HTERT RPE-1 (cell line): ENCODE measurements around the gene AIPL1.

Experiments used
- in situ Hi-C: fragments of 300-500 bp; cut with MboI; formaldehyde crosslinking; loops from 4 replicates; pipeline ENCODE4 v1.14.3; 2020; ENCODE audit warnings: low sequenced_read_pairs

AIPL1 gene

DNA sequence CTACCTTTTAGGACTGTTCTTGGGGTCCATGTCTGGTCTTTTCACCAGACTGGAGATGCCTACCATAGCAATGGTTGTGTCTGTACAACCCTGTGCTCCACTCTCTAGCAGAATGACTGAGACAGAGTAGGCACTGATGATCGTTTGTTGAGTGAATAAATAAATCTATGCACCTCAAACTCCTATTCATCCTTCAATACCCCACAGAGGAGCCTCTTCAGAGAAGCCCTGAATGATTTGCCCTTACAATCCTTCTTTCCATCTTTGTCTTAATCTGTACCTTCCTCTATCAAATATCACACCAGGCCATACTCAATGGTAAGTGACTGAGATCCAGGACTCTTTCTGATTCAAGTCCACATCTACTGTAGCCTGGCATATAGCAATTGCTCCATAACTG, 32.6 kb upstream of the AIPL1 start:
- in situ Hi-C loops, result no loop called here

DNA sequence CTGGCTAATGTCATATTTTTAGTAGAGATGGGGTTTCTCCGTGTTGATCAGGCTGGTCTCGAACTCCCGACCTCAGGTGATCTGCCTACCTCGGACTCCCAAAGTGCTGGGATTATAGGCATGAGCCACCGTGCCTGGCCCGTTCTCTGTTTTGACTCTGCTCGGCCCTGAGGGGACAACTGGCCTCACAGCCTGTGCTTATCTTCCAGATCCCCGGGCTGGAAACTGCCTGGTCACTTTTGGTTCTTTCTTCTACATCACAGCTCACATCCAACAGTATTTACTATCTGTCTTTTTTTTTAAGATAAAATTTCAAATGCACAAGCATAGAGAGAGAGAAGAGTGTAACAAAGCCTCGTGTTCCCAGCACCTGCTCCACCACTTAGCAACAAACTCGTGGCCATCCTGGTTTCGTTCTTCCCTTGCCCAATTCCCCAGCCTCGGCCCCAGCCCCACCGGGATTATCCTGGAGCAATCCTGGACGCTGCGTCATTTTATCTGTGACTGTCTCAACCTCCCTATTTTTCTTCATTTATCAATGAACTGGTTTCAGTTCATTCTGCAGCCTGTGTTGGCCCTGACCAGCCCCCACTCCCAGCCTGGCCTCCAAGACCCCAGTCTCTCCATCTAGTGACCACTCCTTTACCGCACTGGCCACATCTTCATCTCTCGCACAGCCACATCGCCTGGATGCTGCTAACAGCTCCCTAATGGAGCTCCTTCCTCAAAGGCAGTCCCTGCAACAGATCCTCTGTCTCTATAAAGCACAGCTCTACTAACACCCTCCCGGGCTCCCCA, 30.5 kb upstream of the AIPL1 start:
- in situ Hi-C loops, result no loop called here

DNA sequence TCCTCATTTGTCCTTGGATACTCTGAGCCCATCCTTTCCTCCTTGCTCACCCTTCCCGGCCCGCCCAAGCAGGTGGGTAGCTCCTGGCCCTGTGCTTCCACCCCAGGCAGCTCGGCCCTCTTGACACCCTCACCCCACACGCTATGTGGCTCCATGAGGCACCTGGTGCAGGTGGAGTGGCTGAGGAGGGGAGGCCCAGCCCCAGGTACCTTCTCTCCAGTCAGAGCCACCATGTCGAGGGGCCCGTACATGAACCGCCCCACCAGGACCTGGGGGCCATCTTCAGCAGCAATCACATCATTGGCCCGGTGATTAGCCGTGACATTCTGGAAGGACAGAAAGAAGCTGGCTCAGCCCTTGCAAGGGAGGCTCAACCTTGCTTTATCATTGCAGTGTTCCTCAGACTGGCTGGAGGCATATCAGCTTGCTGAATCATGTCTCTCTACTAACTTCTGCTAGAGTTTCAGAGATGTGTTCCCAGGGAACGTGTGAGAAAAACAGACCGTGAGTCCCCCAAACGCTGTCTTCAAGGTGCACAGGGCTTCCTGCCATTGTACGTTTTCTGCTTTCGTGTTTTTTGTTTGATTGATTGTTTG, 29.6 kb upstream of the AIPL1 start:
- in situ Hi-C loops, result no loop called here

DNA sequence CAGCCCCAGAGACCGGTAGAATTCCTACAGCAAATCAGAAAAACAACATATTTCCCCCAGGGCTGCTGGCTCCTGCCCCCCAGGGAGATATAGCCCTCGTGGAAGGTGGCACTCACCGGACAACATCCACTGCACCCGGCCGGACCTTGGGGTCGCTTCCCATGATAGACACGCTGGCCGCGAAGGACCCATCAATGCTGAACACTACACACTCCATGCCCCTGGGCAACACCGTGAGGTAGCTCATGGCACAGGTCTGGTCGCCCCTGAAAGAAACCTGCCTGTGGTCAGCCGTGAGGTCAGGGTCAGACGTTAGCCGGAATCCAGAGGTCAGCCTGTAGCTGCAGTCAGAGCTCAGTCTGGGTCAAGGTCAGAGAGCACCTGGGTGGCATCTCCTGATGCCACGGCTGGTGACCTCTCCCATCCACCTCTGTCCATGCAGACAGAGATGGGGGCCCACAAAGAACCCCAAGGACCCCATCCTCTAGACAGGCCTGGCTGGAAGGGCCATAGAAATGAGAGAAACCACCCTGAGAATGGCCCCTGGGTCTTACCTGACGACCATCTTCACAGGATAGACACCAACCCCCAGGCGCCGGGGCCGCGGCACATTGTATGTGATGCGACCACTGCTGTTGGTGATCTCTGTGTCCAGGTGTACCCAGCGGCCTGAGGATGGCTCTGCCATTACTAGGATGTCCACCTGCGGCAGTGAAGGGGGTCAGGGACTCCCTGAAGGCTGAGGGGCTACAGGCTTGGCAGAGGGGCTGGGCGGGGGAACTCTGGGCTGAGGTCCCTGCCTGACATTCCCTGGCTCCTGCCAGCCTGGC, 28.9 kb upstream of the AIPL1 start:
- in situ Hi-C loops, result no loop called here

- in situ Hi-C loops, result no loop called here
Observed at GRCh38 chr17:6462692-6463091, 27.8 kb upstream of the AIPL1 start.

DNA sequence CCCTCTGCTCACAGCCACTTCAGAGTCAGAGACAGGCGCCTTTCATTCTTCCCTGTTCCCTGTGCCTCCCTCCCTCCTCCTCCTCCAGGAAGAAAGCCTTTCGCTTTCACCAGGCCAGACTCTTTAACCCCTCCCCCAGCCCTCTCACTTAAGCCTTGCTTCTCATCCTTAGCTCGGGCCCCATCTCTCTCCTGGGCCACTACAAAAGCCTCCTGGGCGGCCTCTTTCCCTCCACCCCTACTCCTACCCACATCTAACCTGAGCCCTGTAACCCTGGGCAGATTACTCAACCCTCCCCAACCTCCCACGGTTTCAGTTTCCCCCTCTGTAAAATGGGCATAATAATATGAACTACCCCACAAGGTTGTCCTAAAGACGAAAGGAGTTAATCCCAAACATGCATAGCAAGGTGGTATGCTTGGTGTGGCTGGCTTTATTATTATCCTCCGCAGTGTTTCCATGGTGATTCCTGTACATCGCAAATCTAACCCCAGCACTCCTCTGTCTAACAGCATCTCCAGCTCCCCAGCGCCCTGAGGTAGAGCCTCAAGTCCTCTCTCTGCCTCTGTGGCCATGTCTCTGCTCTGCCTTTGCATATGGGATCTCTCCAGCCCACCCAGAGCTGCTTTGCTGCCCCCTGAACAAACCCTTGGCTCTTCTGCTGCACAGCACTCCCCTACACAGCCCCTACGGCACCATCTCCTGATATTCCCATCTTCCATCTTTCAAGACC, 27.0 kb upstream of the AIPL1 start:
- in situ Hi-C loops, result no loop called here

GRCh38 chr17:6461246-6461645, 26.3 kb upstream of the AIPL1 start:
- in situ Hi-C loops, result no loop called here

DNA sequence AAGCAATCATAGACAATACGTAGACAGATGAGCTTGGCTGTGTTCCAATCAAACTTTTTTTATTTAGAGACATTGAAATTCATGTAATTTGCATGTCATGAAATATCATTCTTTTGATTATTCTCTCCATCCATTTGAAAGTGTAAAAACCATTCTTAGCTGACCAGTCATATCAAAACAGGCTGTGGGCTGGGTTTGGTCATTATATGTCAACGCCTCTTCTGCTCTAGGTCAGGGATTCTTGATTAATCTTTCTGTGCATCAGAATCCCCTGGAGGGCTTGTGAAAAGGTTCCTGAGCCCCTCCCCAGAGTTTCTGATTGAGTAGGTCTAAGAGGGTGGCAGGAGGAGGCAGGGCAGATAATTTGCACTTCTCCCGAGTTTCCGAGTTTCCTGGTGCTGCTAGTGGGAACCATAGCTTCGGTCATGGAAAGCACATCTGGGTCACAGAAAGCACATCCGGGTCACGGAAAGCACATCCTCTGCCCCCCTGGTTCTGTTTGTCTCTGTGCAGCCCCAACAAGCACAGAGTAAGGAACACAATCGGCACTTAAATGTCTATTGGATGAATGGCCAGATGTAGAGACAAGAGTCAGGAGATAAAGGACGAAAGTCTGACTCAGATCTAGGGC, 25.7 kb upstream of the AIPL1 start:
- in situ Hi-C loops, result no loop called here

GRCh38 chr17:6458460-6458950, 23.6 kb upstream of the AIPL1 start:
- in situ Hi-C loops, result no loop called here

GRCh38 chr17:6457688-6458459, 23.0 kb upstream of the AIPL1 start:
- in situ Hi-C loops, result no loop called here

GRCh38 chr17:6456914-6457687, 22.2 kb upstream of the AIPL1 start:
- in situ Hi-C loops, result no loop called here

DNA sequence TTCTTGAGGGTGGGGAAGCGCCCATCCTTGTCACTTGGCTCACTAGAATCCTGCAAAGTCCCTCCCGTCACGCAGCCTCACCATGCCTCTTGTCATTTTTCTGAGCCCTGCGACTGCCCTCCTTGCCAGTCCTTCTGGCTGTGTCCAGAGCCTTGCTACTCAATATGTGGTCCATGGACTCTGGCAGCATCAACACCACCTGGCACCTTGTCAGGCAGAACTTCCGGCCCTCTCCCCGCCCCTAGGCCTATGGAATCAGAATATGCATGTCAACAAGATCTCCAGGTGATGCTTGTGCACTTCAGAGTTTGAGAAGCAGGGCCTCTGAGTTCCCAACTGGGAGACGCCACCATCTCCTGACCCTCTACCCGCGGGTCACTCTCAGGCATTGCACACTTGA, 21.4 kb upstream of the AIPL1 start:
- in situ Hi-C loops, result no loop called here

- in situ Hi-C loops, result no loop called here
Observed at GRCh38 chr17:6455321-6455705, 20.4 kb upstream of the AIPL1 start.

DNA sequence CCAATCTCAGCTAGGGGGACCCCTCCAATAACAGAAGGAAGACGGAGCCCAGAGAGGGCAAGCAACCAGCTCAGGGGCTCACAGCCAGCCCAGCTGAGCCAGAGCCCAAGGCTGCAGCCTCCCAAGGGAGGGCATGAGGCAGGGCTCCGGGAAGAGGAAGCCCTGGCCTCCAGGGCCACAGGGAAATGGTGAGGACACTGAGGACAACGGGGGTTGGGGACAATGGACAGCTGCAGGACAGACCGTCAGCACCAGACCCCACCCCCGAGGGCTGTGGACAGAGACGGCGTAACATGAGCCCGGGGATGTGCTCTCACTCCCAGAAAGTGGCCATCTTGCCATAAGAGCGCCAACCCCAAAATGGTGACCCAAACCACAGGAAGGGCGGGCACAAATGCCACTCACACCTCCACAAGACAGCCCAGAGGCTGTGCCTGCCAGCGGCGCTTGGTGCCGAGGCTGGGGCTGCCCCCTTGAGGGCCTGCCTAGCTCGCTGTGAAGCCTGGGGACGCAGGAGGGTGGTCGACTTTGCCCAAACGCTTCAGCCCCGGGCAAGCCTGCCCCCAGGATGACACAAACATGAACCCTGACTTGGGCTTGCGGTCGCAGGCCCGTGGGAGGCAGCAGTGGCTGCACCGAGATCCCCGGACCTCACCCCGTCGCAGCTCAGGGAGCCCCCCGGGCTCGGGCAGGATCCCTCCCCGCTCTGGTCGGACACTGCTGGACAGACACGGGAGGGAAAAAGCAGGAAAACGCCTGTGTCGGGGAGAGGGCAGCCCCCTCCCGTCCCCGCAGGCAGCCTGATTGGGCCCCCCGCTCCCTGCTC, 19.8 kb upstream of the AIPL1 start:
- in situ Hi-C loops, result no loop called here

DNA sequence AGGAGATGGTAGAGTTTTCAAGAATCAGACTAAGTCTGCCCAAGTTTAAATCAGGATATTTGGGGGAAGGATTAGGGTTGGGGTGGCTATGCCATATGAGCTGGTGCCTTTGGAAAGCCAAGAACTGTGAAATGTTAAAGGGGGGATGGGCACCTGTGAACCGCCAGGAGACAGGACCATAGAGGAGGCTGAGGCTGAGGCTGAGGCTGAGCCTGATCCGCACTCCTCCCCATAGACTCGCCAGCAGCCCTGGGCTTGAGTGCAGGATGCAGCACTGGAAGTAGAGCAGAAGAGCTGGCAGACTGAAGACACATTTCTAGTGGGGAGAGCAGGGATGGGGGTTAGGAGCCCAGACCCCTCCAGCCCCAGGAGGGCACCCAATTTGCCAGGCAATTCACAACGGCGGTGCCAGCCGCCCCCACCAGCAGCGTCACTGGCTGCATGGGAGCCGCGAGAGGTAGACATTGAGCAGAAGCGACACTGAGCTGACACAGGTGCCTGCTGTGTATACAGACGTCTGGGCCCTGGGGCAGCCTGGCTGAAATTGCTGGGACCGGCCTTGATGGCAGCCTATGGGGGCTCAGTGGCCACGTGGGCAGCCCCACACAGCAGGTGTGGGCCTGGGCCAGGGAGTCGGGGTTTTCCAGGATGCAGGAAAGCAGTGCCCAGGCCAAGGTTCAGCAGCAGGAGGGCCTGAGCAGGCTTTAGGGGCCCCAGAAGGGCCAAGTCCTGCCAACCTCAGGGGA, 18.5 kb upstream of the AIPL1 start:
- in situ Hi-C loops, result no loop called here

DNA sequence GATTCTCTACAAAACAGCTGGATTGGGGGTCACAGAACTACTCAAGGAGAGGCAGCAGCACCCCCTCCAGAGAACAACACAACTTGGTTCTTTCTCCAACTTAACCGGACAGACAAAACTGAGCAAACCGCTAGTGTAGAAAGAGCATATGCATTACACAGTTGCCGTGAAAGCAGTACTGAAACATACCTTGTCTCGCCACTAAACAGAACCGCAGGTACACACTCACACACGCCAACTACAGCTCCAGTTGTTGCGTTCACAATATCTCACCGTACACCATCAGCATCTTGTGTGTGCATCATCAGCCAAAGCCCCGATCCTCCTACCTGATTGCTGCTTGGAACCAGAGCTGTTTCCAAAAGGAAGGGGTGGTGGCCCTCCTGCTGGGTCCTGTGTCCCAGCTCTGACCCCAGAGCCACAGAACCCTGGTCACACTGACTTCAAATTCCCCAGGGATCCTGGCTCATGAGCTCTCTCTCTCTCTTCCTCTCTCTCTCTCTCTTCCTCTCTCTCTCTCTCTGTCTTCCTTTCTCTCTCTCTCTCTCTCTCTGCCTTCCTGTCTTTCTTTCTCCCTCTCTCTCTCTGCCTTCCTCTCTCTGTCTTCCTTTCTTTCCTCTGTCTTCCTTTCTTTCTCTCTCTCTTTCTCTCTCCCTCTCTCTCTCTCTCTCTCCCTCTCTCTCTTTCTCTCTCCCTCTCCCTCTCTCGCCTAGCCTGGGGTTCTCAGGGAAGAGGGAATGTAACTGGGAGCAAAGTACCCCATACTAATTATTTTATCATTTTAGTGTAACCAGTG, 17.7 kb upstream of the AIPL1 start:
- in situ Hi-C loops, result no loop called here
